Measurements from ENCODE around the gene IAH1.

IAH1 gene

DNA sequence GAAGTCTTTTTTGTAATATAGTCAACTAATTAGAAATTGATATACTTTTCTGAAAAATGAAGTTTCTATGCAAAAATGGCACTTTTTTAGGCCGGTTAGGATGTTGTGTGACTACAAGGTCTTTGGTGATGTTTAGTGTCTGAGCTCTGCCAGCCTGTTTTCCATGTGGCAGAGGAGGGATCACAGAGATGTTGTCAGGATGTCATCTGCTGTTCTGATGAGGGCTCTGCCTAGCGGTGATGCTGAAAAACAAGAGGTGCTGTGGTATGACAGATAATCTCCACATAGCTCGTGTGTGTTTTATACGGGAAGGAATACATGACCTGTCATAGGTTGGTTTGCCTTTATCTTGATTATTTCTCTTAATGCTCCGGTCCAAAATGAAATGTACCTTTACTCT lies 12.0 kb upstream of the IAH1 start:
- no peak overlapping the region for H3K23ac ChIP-seq (ENCODE audit: low read length)
- H3K4ac ChIP-seq (ENCODE audit: low read depth, low read length): no peak overlapping the region
- no peaks in the 10 kb centered on the region for H3K4me1 ChIP-seq (ENCODE audit: control insufficient read depth in 1 of 2, insufficient read depth in 2 of 2, low read length in 2 of 2)
- no peak overlapping the region for H2AK5ac ChIP-seq (ENCODE audit: low read length)
- DNase-seq: no peak
- peaks cover 3% of the 10 kb centered on the region for H3K9me3 ChIP-seq (ENCODE audit: insufficient read depth, low read depth, low read length)
- no CpG with 5 or more reads among the region's 5 CpGs for WGBS (ENCODE audit: extremely low coverage, insufficient coverage, insufficient read length)
- peaks cover 19 to 29% of the 10 kb centered on the region in 2 experiments for H3K36me3 ChIP-seq (ENCODE audit: control insufficient read depth in 1 of 2, insufficient read depth in 2 of 2, low read length in 2 of 2)
- H3K4me3 ChIP-seq (ENCODE audit: low read depth, low read length): no peak overlapping the region
- H3K79me2 ChIP-seq (ENCODE audit: control insufficient read depth, insufficient read depth, low read length, poor library complexity): no peaks in the 10 kb centered on the region
- no peak overlapping the region for H3K18ac ChIP-seq (ENCODE audit: low read length)
- H3K4me2 ChIP-seq (ENCODE audit: low read length): no peak overlapping the region
- H3K27ac ChIP-seq (ENCODE audit: low read depth, low read length): no peak overlapping the region
- H2BK12ac ChIP-seq (ENCODE audit: low read length): no peak overlapping the region
- H2BK5ac ChIP-seq (ENCODE audit: low read depth, low read length, poor library complexity): no peak overlapping the region
- no peak overlapping the region for H4K12ac ChIP-seq (ENCODE audit: low read depth, low read length)
- H3K79me1 ChIP-seq (ENCODE audit: low read length): no peaks in the 10 kb centered on the region
- H3K9ac ChIP-seq (ENCODE audit: low read length): no peak overlapping the region
- H3K14ac ChIP-seq (ENCODE audit: low read length): no peak overlapping the region
- H4K8ac ChIP-seq (ENCODE audit: low read depth, low read length): no peak overlapping the region
- H2BK120ac ChIP-seq (ENCODE audit: insufficient read depth, low read length, poor library complexity): no peak overlapping the region
- no peaks in the 10 kb centered on the region for H3K27me3 ChIP-seq (ENCODE audit: insufficient read depth, low read length)
- no peak overlapping the region for H2AFZ ChIP-seq (ENCODE audit: insufficient read depth, low read length, poor library complexity)
- no peak overlapping the region for H4K91ac ChIP-seq (ENCODE audit: low read depth, low read length)

DNA sequence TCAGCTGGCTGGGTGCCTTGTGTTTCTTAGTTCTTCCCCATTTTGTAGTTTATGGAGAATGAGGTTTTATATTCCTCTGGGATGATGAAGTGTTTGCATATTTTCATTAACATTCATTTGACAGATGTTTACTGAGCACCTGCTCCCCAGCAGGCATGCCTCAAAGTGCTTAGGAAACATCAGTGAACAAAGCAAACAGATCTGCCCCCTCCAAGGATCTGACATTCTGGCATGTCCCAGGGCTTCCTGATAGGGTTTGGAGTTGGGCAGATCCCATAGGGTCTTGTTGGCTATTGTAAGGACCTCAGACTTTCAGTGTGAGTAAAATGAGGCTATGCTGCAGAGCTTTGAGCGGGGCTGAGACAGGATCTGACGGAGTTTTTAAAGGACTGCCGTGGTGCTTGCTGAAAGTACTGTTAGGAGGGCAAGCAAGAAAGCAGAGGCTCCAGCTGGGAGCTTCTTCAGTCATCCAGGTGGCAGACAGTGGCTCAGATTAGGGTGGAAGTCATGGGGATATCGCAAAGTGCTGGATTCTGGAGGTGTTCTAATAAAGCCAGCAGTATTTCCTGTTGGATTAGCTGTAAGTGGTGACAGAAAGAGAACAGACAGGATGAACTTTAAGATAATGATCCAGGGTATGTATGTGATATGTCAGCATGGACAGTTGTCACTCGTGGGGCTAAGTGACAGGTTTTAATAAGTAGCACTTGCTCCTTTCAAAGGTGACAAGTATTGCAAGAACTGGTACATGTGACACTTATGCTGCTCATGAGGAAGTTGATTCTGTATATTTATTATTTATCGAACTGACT lies 11.3 kb upstream of the IAH1 start:
- Histone ChIP-seq H2AFZ (ENCODE audit: insufficient read depth, low read length, poor library complexity) (no peak overlapping the region), H3K4me3 (ENCODE audit: low read depth, low read length) (no peak overlapping the region), H3K4me1 (ENCODE audit: control insufficient read depth in 1 of 2, insufficient read depth in 2 of 2, low read length in 2 of 2) (no peaks in the 10 kb centered on the region), H4K8ac (ENCODE audit: low read depth, low read length) (no peak overlapping the region), H3K27me3 (ENCODE audit: insufficient read depth, low read length) (no peaks in the 10 kb centered on the region), H3K14ac (ENCODE audit: low read length) (no peak overlapping the region), H3K4me2 (ENCODE audit: low read length) (no peak overlapping the region), H3K18ac (ENCODE audit: low read length) (no peak overlapping the region), H2AK5ac (ENCODE audit: low read length) (no peak overlapping the region), H3K27ac (ENCODE audit: low read depth, low read length) (no peak overlapping the region), H3K23ac (ENCODE audit: low read length) (no peak overlapping the region), H2BK12ac (ENCODE audit: low read length) (no peak overlapping the region), H2BK120ac (ENCODE audit: insufficient read depth, low read length, poor library complexity) (no peak overlapping the region), H3K9me3 (ENCODE audit: insufficient read depth, low read depth, low read length) (peaks cover 3% of the 10 kb centered on the region), H3K4ac (ENCODE audit: low read depth, low read length) (no peak overlapping the region), H3K9ac (ENCODE audit: low read length) (no peak overlapping the region), H2BK5ac (ENCODE audit: low read depth, low read length, poor library complexity) (no peak overlapping the region), H3K79me1 (ENCODE audit: low read length) (no peaks in the 10 kb centered on the region), H3K36me3 (ENCODE audit: control insufficient read depth in 1 of 2, insufficient read depth in 2 of 2, low read length in 2 of 2) (peaks cover 22 to 30% of the 10 kb centered on the region in 2 experiments), H3K79me2 (ENCODE audit: control insufficient read depth, insufficient read depth, low read length, poor library complexity) (no peaks in the 10 kb centered on the region), H4K91ac (ENCODE audit: low read depth, low read length) (no peak overlapping the region), H4K12ac (ENCODE audit: low read depth, low read length) (no peak overlapping the region)
- DNase-seq: no peak
- WGBS (ENCODE audit: extremely low coverage, insufficient coverage, insufficient read length): no CpG with 5 or more reads among the region's 6 CpGs

DNA sequence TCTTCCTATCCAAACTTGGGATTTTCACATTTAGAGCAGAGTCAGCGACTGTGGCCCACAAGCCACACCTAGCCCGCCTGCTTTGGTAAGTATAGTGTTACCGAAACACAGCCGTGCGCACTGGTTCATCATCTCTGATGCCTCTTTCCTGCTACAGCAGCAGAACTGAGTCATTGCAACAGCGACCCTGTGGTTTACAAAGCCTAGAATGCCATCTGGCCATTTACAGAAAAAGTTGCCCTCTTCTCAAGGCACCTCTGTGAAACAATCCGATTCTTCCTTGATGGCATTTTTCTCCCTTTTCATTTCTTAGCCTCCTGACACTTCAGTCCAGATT lies 10.7 kb upstream of the IAH1 start:
- no peaks in the 10 kb centered on the region for H3K79me2 ChIP-seq (ENCODE audit: control insufficient read depth, insufficient read depth, low read length, poor library complexity)
- H2AFZ ChIP-seq (ENCODE audit: insufficient read depth, low read length, poor library complexity): no peak overlapping the region
- H3K18ac ChIP-seq (ENCODE audit: low read length): no peak overlapping the region
- DNase-seq: no peak
- H3K9ac ChIP-seq (ENCODE audit: low read length): no peak overlapping the region
- no peak overlapping the region for H2AK5ac ChIP-seq (ENCODE audit: low read length)
- no peak overlapping the region for H2BK12ac ChIP-seq (ENCODE audit: low read length)
- WGBS (ENCODE audit: extremely low coverage, insufficient coverage, insufficient read length): no CpG with 5 or more reads among the region's 7 CpGs
- no peak overlapping the region for H3K14ac ChIP-seq (ENCODE audit: low read length)
- H4K8ac ChIP-seq (ENCODE audit: low read depth, low read length): no peak overlapping the region
- H2BK120ac ChIP-seq (ENCODE audit: insufficient read depth, low read length, poor library complexity): no peak overlapping the region
- no peaks in the 10 kb centered on the region for H3K4me1 ChIP-seq (ENCODE audit: control insufficient read depth in 1 of 2, insufficient read depth in 2 of 2, low read length in 2 of 2)
- H3K9me3 ChIP-seq (ENCODE audit: insufficient read depth, low read depth, low read length): peaks cover 3% of the 10 kb centered on the region
- no peak overlapping the region for H3K4ac ChIP-seq (ENCODE audit: low read depth, low read length)
- H2BK5ac ChIP-seq (ENCODE audit: low read depth, low read length, poor library complexity): no peak overlapping the region
- no peak overlapping the region for H4K12ac ChIP-seq (ENCODE audit: low read depth, low read length)
- H3K4me3 ChIP-seq (ENCODE audit: low read depth, low read length): no peak overlapping the region
- H4K91ac ChIP-seq (ENCODE audit: low read depth, low read length): no peak overlapping the region
- no peak overlapping the region for H3K4me2 ChIP-seq (ENCODE audit: low read length)
- no peaks in the 10 kb centered on the region for H3K27me3 ChIP-seq (ENCODE audit: insufficient read depth, low read length)
- no peaks in the 10 kb centered on the region for H3K79me1 ChIP-seq (ENCODE audit: low read length)
- H3K36me3 ChIP-seq (ENCODE audit: control insufficient read depth in 1 of 2, insufficient read depth in 2 of 2, low read length in 2 of 2): peaks cover 21 to 28% of the 10 kb centered on the region in 2 experiments
- no peak overlapping the region for H3K23ac ChIP-seq (ENCODE audit: low read length)
- no peak overlapping the region for H3K27ac ChIP-seq (ENCODE audit: low read depth, low read length)

DNA sequence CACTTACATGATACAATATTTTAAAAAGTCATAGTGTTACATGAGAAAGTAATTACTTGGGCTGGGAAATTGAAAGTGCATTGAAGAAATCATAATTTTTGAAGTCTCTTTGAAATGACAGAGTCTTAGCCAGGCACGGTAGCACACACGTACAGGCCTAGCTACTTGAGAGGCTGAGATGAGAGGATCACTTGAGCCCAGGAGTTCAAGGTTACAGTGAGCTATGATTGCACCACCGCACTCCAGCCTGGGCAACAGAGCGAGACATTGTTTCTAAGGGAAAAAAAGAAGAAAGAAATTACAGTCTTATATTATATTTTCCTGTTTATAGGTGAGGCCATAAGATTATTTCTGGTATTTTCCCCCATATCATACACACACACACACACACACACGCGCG lies 9.2 kb upstream of the IAH1 start:
- Histone ChIP-seq H3K18ac (ENCODE audit: low read length) (no peak overlapping the region), H2AK5ac (ENCODE audit: low read length) (no peak overlapping the region), H3K79me1 (ENCODE audit: low read length) (no peaks in the 10 kb centered on the region), H4K91ac (ENCODE audit: low read depth, low read length) (no peak overlapping the region), H3K4ac (ENCODE audit: low read depth, low read length) (no peak overlapping the region), H3K4me3 (ENCODE audit: low read depth, low read length) (no peak overlapping the region), H2BK12ac (ENCODE audit: low read length) (no peak overlapping the region), H2BK5ac (ENCODE audit: low read depth, low read length, poor library complexity) (no peak overlapping the region), H4K12ac (ENCODE audit: low read depth, low read length) (no peak overlapping the region), H2AFZ (ENCODE audit: insufficient read depth, low read length, poor library complexity) (no peak overlapping the region), H3K14ac (ENCODE audit: low read length) (no peak overlapping the region), H3K9me3 (ENCODE audit: insufficient read depth, low read depth, low read length) (peaks cover 3% of the 10 kb centered on the region), H3K27me3 (ENCODE audit: insufficient read depth, low read length) (no peaks in the 10 kb centered on the region), H2BK120ac (ENCODE audit: insufficient read depth, low read length, poor library complexity) (no peak overlapping the region), H3K23ac (ENCODE audit: low read length) (no peak overlapping the region), H3K9ac (ENCODE audit: low read length) (no peak overlapping the region), H3K79me2 (ENCODE audit: control insufficient read depth, insufficient read depth, low read length, poor library complexity) (no peaks in the 10 kb centered on the region), H3K4me1 (ENCODE audit: control insufficient read depth in 1 of 2, insufficient read depth in 2 of 2, low read length in 2 of 2) (no peaks in the 10 kb centered on the region), H3K36me3 (ENCODE audit: control insufficient read depth in 1 of 2, insufficient read depth in 2 of 2, low read length in 2 of 2) (peaks cover 28 to 31% of the 10 kb centered on the region in 2 experiments), H3K27ac (ENCODE audit: low read depth, low read length) (no peak overlapping the region), H4K8ac (ENCODE audit: low read depth, low read length) (no peak overlapping the region), H3K4me2 (ENCODE audit: low read length) (no peak overlapping the region)
- no peak for DNase-seq
- WGBS (ENCODE audit: extremely low coverage, insufficient coverage, insufficient read length): no CpG with 5 or more reads among the region's 7 CpGs
